ENCODE measurements around the gene MGAT4A.

Gene MGAT4A

DNA sequence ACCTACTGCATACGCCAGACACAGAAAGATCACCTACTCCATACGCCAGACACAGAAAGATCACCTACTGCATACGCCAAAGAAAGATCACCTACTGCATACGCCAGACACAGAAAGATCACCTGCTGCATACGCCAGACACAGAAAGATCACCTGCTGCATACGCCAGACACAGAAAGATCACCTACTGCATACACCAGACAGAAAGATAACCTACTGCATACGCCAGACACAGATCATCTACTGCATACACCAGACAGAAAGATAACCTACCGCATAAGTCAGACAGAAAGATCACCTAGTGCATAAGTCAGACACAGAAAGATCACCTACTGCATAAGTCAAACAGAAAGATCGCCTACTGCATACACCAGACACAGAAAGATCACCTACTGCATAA is 148.4 kb downstream of the MGAT4A start:
- peaks cover 15 to 27% of the 10 kb centered on the region in 2 experiments for H3K36me3 ChIP-seq (ENCODE audit: control insufficient read depth in 1 of 2, insufficient read depth in 2 of 2, low read length in 2 of 2)
- H2AFZ ChIP-seq (ENCODE audit: insufficient read depth, low read length, poor library complexity), result no peak overlapping the region
- no peaks in the 10 kb centered on the region for H3K4me1 ChIP-seq (ENCODE audit: control insufficient read depth in 1 of 2, insufficient read depth in 2 of 2, low read length in 2 of 2)
- H3K14ac ChIP-seq (ENCODE audit: low read length), result no peak overlapping the region
- no peak overlapping the region for H4K8ac ChIP-seq (ENCODE audit: low read depth, low read length)
- H2BK12ac ChIP-seq (ENCODE audit: low read length), result no peak overlapping the region
- peak overlapping the region; percentile 33 for H3K9ac ChIP-seq (ENCODE audit: low read length)
- H3K18ac ChIP-seq (ENCODE audit: low read length), result no peak overlapping the region
- H3K27ac ChIP-seq (ENCODE audit: low read depth, low read length), result no peak overlapping the region
- no peak overlapping the region for H2AK5ac ChIP-seq (ENCODE audit: low read length)
- H4K12ac ChIP-seq (ENCODE audit: low read depth, low read length), result no peak overlapping the region
- peaks cover 2% of the 10 kb centered on the region for H3K79me2 ChIP-seq (ENCODE audit: control insufficient read depth, insufficient read depth, low read length, poor library complexity)
- no peak overlapping the region for H3K23ac ChIP-seq (ENCODE audit: low read length)
- no peak overlapping the region for H3K4me3 ChIP-seq (ENCODE audit: low read depth, low read length)
- H3K79me1 ChIP-seq (ENCODE audit: low read length), result no peaks in the 10 kb centered on the region
- peaks cover 2% of the 10 kb centered on the region for H3K9me3 ChIP-seq (ENCODE audit: insufficient read depth, low read depth, low read length)
- no peak for DNase-seq
- H3K4ac ChIP-seq (ENCODE audit: low read depth, low read length), result no peak overlapping the region
- no peaks in the 10 kb centered on the region for H3K27me3 ChIP-seq (ENCODE audit: insufficient read depth, low read length)
- no peak overlapping the region for H4K91ac ChIP-seq (ENCODE audit: low read depth, low read length)
- no CpG with 5 or more reads among the region's 9 CpGs for WGBS (ENCODE audit: extremely low coverage, insufficient coverage, insufficient read length)
- H2BK120ac ChIP-seq (ENCODE audit: insufficient read depth, low read length, poor library complexity), result no peak overlapping the region
- no peak overlapping the region for H3K4me2 ChIP-seq (ENCODE audit: low read length)
- no peak overlapping the region for H2BK5ac ChIP-seq (ENCODE audit: low read depth, low read length, poor library complexity)

DNA sequence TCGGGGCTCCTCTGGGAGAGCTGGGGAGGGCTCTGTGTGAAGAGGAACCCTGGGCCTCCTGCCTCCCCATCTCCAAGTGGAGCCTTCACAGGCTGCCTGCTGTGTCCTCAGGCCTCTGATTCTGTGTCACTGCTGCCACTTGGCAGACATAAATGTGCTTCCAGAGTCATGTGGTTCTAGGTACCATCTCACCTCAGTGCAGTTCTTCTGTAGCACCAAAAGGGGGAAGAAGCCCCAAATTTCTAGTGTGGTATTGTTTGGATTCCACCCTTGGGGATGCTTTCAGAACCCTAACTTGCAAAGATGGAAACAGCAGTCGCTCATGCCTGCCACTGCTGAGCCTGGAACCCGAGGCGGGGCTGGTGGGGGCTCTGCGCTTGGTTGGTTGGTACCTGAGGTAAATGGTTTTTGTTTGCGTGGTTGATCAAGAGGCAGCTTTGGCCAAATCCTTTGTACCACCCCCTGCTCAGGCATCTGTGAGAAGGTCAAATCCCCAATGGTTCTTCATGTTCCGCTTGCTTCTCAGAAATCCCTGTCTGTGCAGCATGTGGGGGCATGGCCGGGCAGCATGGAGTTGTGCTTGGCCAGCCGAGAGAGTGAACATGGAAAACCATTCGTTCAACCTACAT is 150.2 kb downstream of the MGAT4A start:
- Histone ChIP-seq H3K9ac (ENCODE audit: low read length) (no peak overlapping the region), H3K36me3 (ENCODE audit: control insufficient read depth in 1 of 2, insufficient read depth in 2 of 2, low read length in 2 of 2) (peaks cover 21 to 32% of the 10 kb centered on the region in 2 experiments), H3K27ac (ENCODE audit: low read depth, low read length) (no peak overlapping the region), H4K12ac (ENCODE audit: low read depth, low read length) (no peak overlapping the region), H3K4ac (ENCODE audit: low read depth, low read length) (no peak overlapping the region), H3K18ac (ENCODE audit: low read length) (no peak overlapping the region), H2AFZ (ENCODE audit: insufficient read depth, low read length, poor library complexity) (no peak overlapping the region), H3K9me3 (ENCODE audit: insufficient read depth, low read depth, low read length) (peaks cover 2% of the 10 kb centered on the region), H3K79me1 (ENCODE audit: low read length) (no peaks in the 10 kb centered on the region), H2BK120ac (ENCODE audit: insufficient read depth, low read length, poor library complexity) (no peak overlapping the region), H3K4me1 (ENCODE audit: control insufficient read depth in 1 of 2, insufficient read depth in 2 of 2, low read length in 2 of 2) (no peaks in the 10 kb centered on the region), H2BK12ac (ENCODE audit: low read length) (no peak overlapping the region), H3K4me2 (ENCODE audit: low read length) (no peak overlapping the region), H3K4me3 (ENCODE audit: low read depth, low read length) (no peak overlapping the region), H2AK5ac (ENCODE audit: low read length) (no peak overlapping the region), H4K8ac (ENCODE audit: low read depth, low read length) (no peak overlapping the region), H3K27me3 (ENCODE audit: insufficient read depth, low read length) (no peaks in the 10 kb centered on the region), H3K79me2 (ENCODE audit: control insufficient read depth, insufficient read depth, low read length, poor library complexity) (peaks cover 2% of the 10 kb centered on the region), H2BK5ac (ENCODE audit: low read depth, low read length, poor library complexity) (no peak overlapping the region), H3K23ac (ENCODE audit: low read length) (no peak overlapping the region), H3K14ac (ENCODE audit: low read length) (no peak overlapping the region), H4K91ac (ENCODE audit: low read depth, low read length) (no peak overlapping the region)
- no CpG with 5 or more reads among the region's 10 CpGs for WGBS (ENCODE audit: extremely low coverage, insufficient coverage, insufficient read length)
- no peak for DNase-seq

DNA sequence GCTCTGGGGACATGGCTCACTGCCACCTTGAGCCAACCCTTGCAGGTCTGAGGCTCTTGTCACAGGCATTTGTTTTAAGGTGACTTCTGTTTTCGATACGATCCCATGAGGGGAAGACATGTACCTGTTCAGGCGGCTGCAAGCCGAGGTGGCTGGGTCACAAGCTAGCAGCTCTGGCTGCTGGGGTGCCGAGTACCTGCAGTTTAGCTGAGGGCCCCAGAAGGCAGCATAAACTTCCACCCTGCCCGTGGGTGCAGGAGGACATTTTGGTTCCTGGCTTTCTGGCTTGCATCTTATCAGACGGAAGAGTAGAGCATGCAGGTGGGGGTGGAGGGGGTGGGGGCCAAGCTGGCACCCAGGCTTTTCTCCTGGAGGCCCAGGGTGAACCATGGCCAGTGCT is 151.0 kb downstream of the MGAT4A start:
- H3K27me3 ChIP-seq (ENCODE audit: insufficient read depth, low read length), result no peaks in the 10 kb centered on the region

DNA sequence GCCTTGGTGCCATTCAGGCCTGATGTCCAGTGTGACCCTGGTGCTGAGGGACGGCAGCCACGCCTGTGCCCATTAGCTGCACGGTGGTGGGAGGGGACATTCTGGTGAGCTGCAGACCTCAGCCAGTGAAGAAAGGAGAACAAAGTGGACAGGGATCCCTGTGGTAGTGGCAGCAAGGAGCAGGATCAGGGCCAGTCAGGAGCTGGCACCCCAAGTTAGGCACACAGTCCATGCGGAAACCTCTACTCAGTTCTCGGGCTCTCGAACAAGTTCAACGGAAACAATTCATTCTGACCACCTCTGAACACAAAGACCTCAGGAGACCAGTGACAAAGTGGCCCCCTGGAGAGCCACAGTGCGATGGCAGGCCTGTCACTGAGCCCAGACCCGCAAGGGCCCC is 152.7 kb downstream of the MGAT4A start:
- Histone ChIP-seq H3K9me3 (ENCODE audit: insufficient read depth, low read depth, low read length) (peaks cover 2% of the 10 kb centered on the region), H3K18ac (ENCODE audit: low read length) (no peak overlapping the region), H2BK5ac (ENCODE audit: low read depth, low read length, poor library complexity) (no peak overlapping the region), H3K4me2 (ENCODE audit: low read length) (no peak overlapping the region), H3K79me2 (ENCODE audit: control insufficient read depth, insufficient read depth, low read length, poor library complexity) (no peaks in the 10 kb centered on the region), H2AK5ac (ENCODE audit: low read length) (no peak overlapping the region), H2BK12ac (ENCODE audit: low read length) (no peak overlapping the region), H4K91ac (ENCODE audit: low read depth, low read length) (no peak overlapping the region), H4K8ac (ENCODE audit: low read depth, low read length) (no peak overlapping the region), H3K27ac (ENCODE audit: low read depth, low read length) (no peak overlapping the region), H3K79me1 (ENCODE audit: low read length) (no peaks in the 10 kb centered on the region), H4K12ac (ENCODE audit: low read depth, low read length) (no peak overlapping the region), H3K14ac (ENCODE audit: low read length) (no peak overlapping the region), H3K27me3 (ENCODE audit: insufficient read depth, low read length) (no peaks in the 10 kb centered on the region), H3K4me3 (ENCODE audit: low read depth, low read length) (peak overlapping the region; percentile 51), H3K36me3 (ENCODE audit: control insufficient read depth in 1 of 2, insufficient read depth in 2 of 2, low read length in 2 of 2) (peaks cover 22 to 43% of the 10 kb centered on the region in 2 experiments), H3K4ac (ENCODE audit: low read depth, low read length) (no peak overlapping the region), H2AFZ (ENCODE audit: insufficient read depth, low read length, poor library complexity) (no peak overlapping the region), H3K9ac (ENCODE audit: low read length) (peak overlapping the region; percentile 56), H3K23ac (ENCODE audit: low read length) (no peak overlapping the region), H2BK120ac (ENCODE audit: insufficient read depth, low read length, poor library complexity) (no peak overlapping the region), H3K4me1 (ENCODE audit: control insufficient read depth in 1 of 2, insufficient read depth in 2 of 2, low read length in 2 of 2) (no peaks in the 10 kb centered on the region)
- no CpG with 5 or more reads among the region's 9 CpGs for WGBS (ENCODE audit: extremely low coverage, insufficient coverage, insufficient read length)
- no peak for DNase-seq

More for the DNA sequence above, 151.0 kb downstream of the MGAT4A start:
- Histone ChIP-seq H4K12ac (ENCODE audit: low read depth, low read length) (no peak overlapping the region), H2AK5ac (ENCODE audit: low read length) (no peak overlapping the region), H4K91ac (ENCODE audit: low read depth, low read length) (no peak overlapping the region), H2AFZ (ENCODE audit: insufficient read depth, low read length, poor library complexity) (no peak overlapping the region), H4K8ac (ENCODE audit: low read depth, low read length) (no peak overlapping the region), H3K23ac (ENCODE audit: low read length) (no peak overlapping the region), H3K9ac (ENCODE audit: low read length) (no peak overlapping the region), H3K4ac (ENCODE audit: low read depth, low read length) (no peak overlapping the region), H3K79me2 (ENCODE audit: control insufficient read depth, insufficient read depth, low read length, poor library complexity) (peaks cover 2% of the 10 kb centered on the region), H2BK12ac (ENCODE audit: low read length) (no peak overlapping the region), H3K4me3 (ENCODE audit: low read depth, low read length) (no peak overlapping the region), H3K36me3 (ENCODE audit: control insufficient read depth in 1 of 2, insufficient read depth in 2 of 2, low read length in 2 of 2) (peaks cover 21 to 37% of the 10 kb centered on the region in 2 experiments), H3K9me3 (ENCODE audit: insufficient read depth, low read depth, low read length) (peaks cover 2% of the 10 kb centered on the region), H3K18ac (ENCODE audit: low read length) (no peak overlapping the region), H3K4me1 (ENCODE audit: control insufficient read depth in 1 of 2, insufficient read depth in 2 of 2, low read length in 2 of 2) (no peaks in the 10 kb centered on the region), H2BK120ac (ENCODE audit: insufficient read depth, low read length, poor library complexity) (no peak overlapping the region), H3K4me2 (ENCODE audit: low read length) (no peak overlapping the region), H3K79me1 (ENCODE audit: low read length) (no peaks in the 10 kb centered on the region), H3K27ac (ENCODE audit: low read depth, low read length) (no peak overlapping the region), H2BK5ac (ENCODE audit: low read depth, low read length, poor library complexity) (no peak overlapping the region), H3K14ac (ENCODE audit: low read length) (no peak overlapping the region)
- no peak for DNase-seq
- no CpG with 5 or more reads among the region's 7 CpGs for WGBS (ENCODE audit: extremely low coverage, insufficient coverage, insufficient read length)

All from trophoblast cell (in vitro differentiated cells and primary cell).